ENCODE results near the gene ZNF154. TPM values are rescaled to one million over a fixed set of nuclear protein-coding genes. Genes with fewer than 3 reads are reported as not detected.
A peak's percentile ranks its signal among the peaks of the same experiment; 100 is the strongest.

ZNF154 gene
- total RNA-seq, 1 experiment from 2014 or later, result 0.92 TPM

GRCh38 chr19:57709616-57710015, 612 bp upstream of the ZNF154 start:
- peaks cover 15% of the 10 kb centered on the region for H3K9me3 ChIP-seq (replicated peaks)
- no peaks in the 10 kb centered on the region for H3K4me1 ChIP-seq (replicated peaks)
- no peak overlapping the region for H3K4me3 ChIP-seq
- no peak overlapping the region for H3K27ac ChIP-seq
- no peaks in the 10 kb centered on the region for H3K36me3 ChIP-seq
- no peak for DNase-seq (ENCODE audit: low read depth in 1 of 2, low spot score in 2 of 2)
- no peaks in the 10 kb centered on the region for H3K27me3 ChIP-seq (replicated peaks)

- Histone ChIP-seq H3K9me3 (replicated peaks) (peaks cover 19% of the 10 kb centered on the region), H3K36me3 (peaks cover 3% of the 10 kb centered on the region; the same call in 1 of the 2 replicates), H3K4me1 (replicated peaks) (no peaks in the 10 kb centered on the region), H3K4me3 (no peak overlapping the region), H3K27ac (no peak overlapping the region), H3K27me3 (replicated peaks) (no peaks in the 10 kb centered on the region)
- DNase-seq (ENCODE audit: low read depth in 1 of 2, low spot score in 2 of 2), result no peak
These were observed 2.7 kb downstream of the ZNF154 start for GRCh38 chr19:57706346-57706745.

- H3K4me3 ChIP-seq, result no peak overlapping the region
- no peaks in the 10 kb centered on the region for H3K4me1 ChIP-seq (replicated peaks)
- H3K27ac ChIP-seq, result no peak overlapping the region
- H3K27me3 ChIP-seq (replicated peaks), result no peaks in the 10 kb centered on the region
- peaks cover 27% of the 10 kb centered on the region for H3K9me3 ChIP-seq (replicated peaks)
- DNase-seq (ENCODE audit: low read depth in 1 of 2, low spot score in 2 of 2), result no peak
- peaks cover 4% of the 10 kb centered on the region; the same call in 1 of the 2 replicates for H3K36me3 ChIP-seq
These were observed 7.4 kb downstream of the ZNF154 start for GRCh38 chr19:57701625-57702024.

- Histone ChIP-seq H3K36me3 (peaks cover 57% of the 10 kb centered on the region), H3K4me3 (no peak overlapping the region), H3K9me3 (replicated peaks) (peaks cover 66% of the 10 kb centered on the region), H3K4me1 (replicated peaks) (no peaks in the 10 kb centered on the region), H3K27me3 (replicated peaks) (no peaks in the 10 kb centered on the region), H3K27ac (no peak overlapping the region)
- no peak for DNase-seq (ENCODE audit: low read depth in 1 of 2, low spot score in 2 of 2)
These were observed 19.3 kb downstream of the ZNF154 start for GRCh38 chr19:57689750-57690149.

- DNase-seq (ENCODE audit: low read depth in 1 of 2, low spot score in 2 of 2), result no peak
- Histone ChIP-seq H3K36me3 (peaks cover 71% of the 10 kb centered on the region), H3K27me3 (replicated peaks) (no peaks in the 10 kb centered on the region), H3K4me3 (no peak overlapping the region), H3K9me3 (replicated peaks) (peaks cover 75% of the 10 kb centered on the region), H3K27ac (no peak overlapping the region), H3K4me1 (replicated peaks) (no peaks in the 10 kb centered on the region; the same call in 1 of the 2 replicates)
These were observed 20.8 kb downstream of the ZNF154 start for GRCh38 chr19:57688011-57688763.

GRCh38 chr19:57687363-57688010, 21.5 kb downstream of the ZNF154 start:
- Histone ChIP-seq H3K27ac (no peak overlapping the region), H3K4me3 (no peak overlapping the region), H3K36me3 (peaks cover 76% of the 10 kb centered on the region), H3K9me3 (replicated peaks) (peaks cover 75% of the 10 kb centered on the region), H3K27me3 (replicated peaks) (no peaks in the 10 kb centered on the region), H3K4me1 (replicated peaks) (peaks cover 5% of the 10 kb centered on the region)
- no peak for DNase-seq (ENCODE audit: low read depth in 1 of 2, low spot score in 2 of 2)

GRCh38 chr19:57686727-57687126, 22.3 kb downstream of the ZNF154 start:
- no peak overlapping the region for H3K27ac ChIP-seq
- no peaks in the 10 kb centered on the region for H3K27me3 ChIP-seq (replicated peaks)
- no peak overlapping the region for H3K4me3 ChIP-seq
- peaks cover 81% of the 10 kb centered on the region for H3K9me3 ChIP-seq (replicated peaks)
- DNase-seq (ENCODE audit: low read depth in 1 of 2, low spot score in 2 of 2), result no peak
- peaks cover 80% of the 10 kb centered on the region for H3K36me3 ChIP-seq
- peaks cover 10% of the 10 kb centered on the region for H3K4me1 ChIP-seq (replicated peaks)

- peak overlapping the region; percentile 22; the same call in 1 of the 2 replicates for H3K27ac ChIP-seq
- peaks cover 54% of the 10 kb centered on the region for H3K36me3 ChIP-seq
- peaks cover 51% of the 10 kb centered on the region for H3K9me3 ChIP-seq (replicated peaks)
- peaks cover 10% of the 10 kb centered on the region for H3K4me1 ChIP-seq (replicated peaks)
- H3K27me3 ChIP-seq (replicated peaks), result no peaks in the 10 kb centered on the region
- DNase-seq (ENCODE audit: low read depth in 1 of 2, low spot score in 2 of 2), result no peak
- H3K4me3 ChIP-seq, result peak overlapping the region; percentile 83
These were observed 26.7 kb downstream of the ZNF154 start for GRCh38 chr19:57682226-57682766.

- Histone ChIP-seq H3K36me3 (no peaks in the 10 kb centered on the region), H3K4me1 (replicated peaks) (no peaks in the 10 kb centered on the region), H3K27ac (no peak overlapping the region), H3K4me3 (no peak overlapping the region), H3K9me3 (replicated peaks) (peaks cover 8% of the 10 kb centered on the region), H3K27me3 (replicated peaks) (no peaks in the 10 kb centered on the region)
- DNase-seq (ENCODE audit: low read depth in 1 of 2, low spot score in 2 of 2), result no peak
These were observed 33.1 kb downstream of the ZNF154 start for GRCh38 chr19:57675881-57676280.

- Histone ChIP-seq H3K4me3 (no peak overlapping the region), H3K27me3 (replicated peaks) (no peaks in the 10 kb centered on the region), H3K4me1 (replicated peaks) (no peaks in the 10 kb centered on the region), H3K27ac (no peak overlapping the region), H3K9me3 (replicated peaks) (peaks cover 5% of the 10 kb centered on the region), H3K36me3 (no peaks in the 10 kb centered on the region)
- DNase-seq (ENCODE audit: low read depth in 1 of 2, low spot score in 2 of 2), result no peak
These were observed 36.5 kb downstream of the ZNF154 start for GRCh38 chr19:57672466-57672865.

- Histone ChIP-seq H3K4me1 (replicated peaks) (no peaks in the 10 kb centered on the region), H3K36me3 (no peaks in the 10 kb centered on the region), H3K27me3 (replicated peaks) (no peaks in the 10 kb centered on the region), H3K27ac (no peak overlapping the region), H3K4me3 (no peak overlapping the region), H3K9me3 (replicated peaks) (peaks cover 2% of the 10 kb centered on the region; the same call in 1 of the 2 replicates)
- DNase-seq (ENCODE audit: low read depth in 1 of 2, low spot score in 2 of 2), result no peak
These were observed 37.7 kb downstream of the ZNF154 start for GRCh38 chr19:57671124-57671895.

GRCh38 chr19:57668635-57669034, 40.4 kb downstream of the ZNF154 start, which contains the start of gene ZSCAN4:
Gene ZSCAN4, plus strand, starts transcription at chr19:57668935. Its CDS starts 7,211 bp downstream, at chr19:57676146.
- Histone ChIP-seq H3K27ac (no peak within 1 kb of the TSS), H3K4me3 (no peak within 1 kb of the TSS), H3K36me3 (no peaks in the 10 kb centered on the region), H3K27me3 (replicated peaks) (no peaks in the 10 kb centered on the region), H3K9me3 (replicated peaks) (0 out of 2 replicates have a peak, but pooled peaks cover under 1% of the 10 kb centered on the region), H3K4me1 (replicated peaks) (peaks cover 6% of the 10 kb centered on the region; the same call in 1 of the 2 replicates)
- no peak for DNase-seq (ENCODE audit: low read depth in 1 of 2, low spot score in 2 of 2)

GRCh38 chr19:57667228-57667627, 41.8 kb downstream of the ZNF154 start:
- Histone ChIP-seq H3K27ac (no peak overlapping the region), H3K9me3 (replicated peaks) (no peaks in the 10 kb centered on the region), H3K4me1 (replicated peaks) (peaks cover 6% of the 10 kb centered on the region; the same call in 1 of the 2 replicates), H3K27me3 (replicated peaks) (no peaks in the 10 kb centered on the region), H3K4me3 (no peak overlapping the region), H3K36me3 (no peaks in the 10 kb centered on the region)
- no peak for DNase-seq (ENCODE audit: low read depth in 1 of 2, low spot score in 2 of 2)
